A673 (cell line): Measurements from ENCODE around the gene ZC3H12C.

ENCODE experiments used
- CTCF ChIP-seq: fragments of 300-800, 200-600 bp; sonication (generic); conservative IDR thresholded peaks from 2 replicates; pipeline ENCODE4 v1.5.1; 2017; ENCODE audit warnings: low read depth, mild to moderate bottlenecking, antibody characterized with exemption, low read length, moderate library complexity, mixed read lengths
- EZH2 ChIP-seq: fragments of 200-600 bp; sonication (generic); IDR thresholded peaks from 2 replicates; pipeline ENCODE4 v1.6.1; 2017; ENCODE audit warnings: borderline replicate concordance, low read depth, mild to moderate bottlenecking, mixed read lengths, antibody characterized with exemption, low read length; ENCODE audit not compliant: poor library complexity, severe bottlenecking

- TF ChIP-seq CTCF (no peak), EZH2 (no peak)
Measured at GRCh38 chr11:110076371-110076965, 16.7 kb upstream of the ZC3H12C start.
